GM21529 (cell line): ENCODE measurements around the gene ZBTB20.
A peak's percentile ranks its signal among the peaks of the same experiment; 100 is the strongest.
"Not testable (repeated sequence)": the region's sequence is repeated elsewhere in the genome, so short reads cannot be mapped to it uniquely, and the experiment has no call there.

ENCODE experiments used
- ATAC-seq: cut with Tn5 transposase; IDR thresholded peaks from one replicate; pipeline ENCODE4 v1.9.1; 2021; ENCODE audit not compliant: unreplicated experiment

The ZBTB20 gene

DNA sequence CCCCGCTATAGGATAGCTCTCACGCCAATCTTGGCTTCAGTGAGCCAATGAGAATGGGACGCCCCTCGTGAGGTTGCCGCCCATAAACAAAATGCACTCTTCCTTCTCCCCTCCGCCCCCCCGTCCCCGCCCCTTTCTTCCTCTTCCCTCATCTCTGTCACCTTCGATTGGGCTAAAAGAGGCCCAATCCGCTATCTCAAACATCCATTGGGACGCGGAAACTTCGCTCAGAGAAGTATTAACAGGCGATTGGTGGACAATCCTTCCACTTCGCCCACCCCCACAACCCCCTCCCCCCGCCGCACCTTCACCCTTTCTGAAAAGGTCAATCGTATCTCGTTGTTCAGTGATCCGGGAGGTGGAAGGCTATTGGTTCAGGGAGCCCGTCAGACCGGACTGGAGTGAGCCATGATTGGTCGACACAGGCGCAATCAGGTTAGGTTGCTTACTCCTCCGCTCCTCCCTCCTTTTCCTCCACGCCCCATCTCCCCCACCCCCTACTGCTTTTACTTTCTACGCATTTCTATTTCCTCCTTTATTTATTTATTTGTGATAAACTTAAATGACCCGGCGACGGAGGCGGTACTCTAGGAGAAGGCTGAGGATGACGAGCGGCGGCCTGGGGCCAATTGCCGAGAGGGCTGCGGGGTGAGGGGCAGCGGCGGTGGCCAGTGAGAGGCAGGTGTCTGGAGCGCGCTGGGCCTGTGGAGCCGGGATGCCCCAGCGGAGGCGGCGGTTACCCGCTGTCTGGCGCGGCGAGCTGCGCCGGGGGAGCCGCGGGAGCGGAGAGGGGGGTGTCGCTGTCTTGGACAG is 447 bp upstream of the ZBTB20 start:
- peak; percentile 79 for ATAC-seq

DNA sequence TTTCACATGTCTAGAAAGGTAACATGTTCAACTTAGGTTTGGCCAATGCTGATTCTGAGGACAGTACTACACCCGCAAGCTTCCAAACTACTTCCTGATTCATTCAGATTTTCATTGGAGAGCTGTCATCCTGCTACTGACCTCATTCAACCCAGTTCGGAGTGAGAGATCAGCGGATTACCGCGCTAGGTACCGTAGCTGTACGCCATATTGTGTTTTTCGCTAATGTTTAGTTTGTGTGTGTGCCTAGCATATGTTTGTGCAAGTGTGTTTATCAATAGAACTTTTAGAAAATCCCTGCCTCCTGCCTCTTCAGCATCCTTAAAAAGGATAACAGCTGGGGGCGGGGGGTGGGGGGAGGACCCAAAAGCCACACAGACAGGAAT is 1.1 kb downstream of the ZBTB20 start:
- no peak for ATAC-seq

DNA sequence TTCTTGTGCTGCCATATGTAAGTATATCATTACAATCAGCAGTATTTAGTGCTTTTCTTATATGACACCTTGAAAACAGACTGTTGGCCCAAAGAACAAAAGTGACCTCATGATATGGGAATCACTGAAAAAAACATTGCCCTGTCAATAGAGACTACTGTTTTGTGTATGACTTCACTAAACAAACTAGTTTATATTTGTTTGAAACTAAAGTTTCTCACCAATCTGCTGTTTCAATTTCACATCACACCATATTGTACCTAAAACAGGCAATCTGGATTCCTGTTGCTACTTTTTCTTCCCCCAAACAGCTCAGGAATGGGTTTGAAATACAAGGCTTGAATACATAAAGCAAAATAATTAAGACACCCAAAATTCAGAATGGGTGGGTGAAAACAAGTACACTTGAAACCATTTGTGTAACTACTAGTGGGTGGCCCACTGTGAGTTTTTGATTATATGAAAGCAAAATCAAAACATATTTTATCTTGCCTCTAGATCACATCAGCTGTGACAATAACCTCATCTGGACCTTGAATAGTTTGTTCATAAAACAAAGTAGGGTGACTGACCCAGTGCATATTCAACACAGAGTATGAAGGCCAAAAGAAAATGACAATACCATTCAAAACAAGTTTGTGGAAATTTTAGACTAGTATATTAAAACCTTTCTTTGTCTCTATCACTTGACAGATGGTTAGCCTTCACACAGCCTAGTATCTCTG is 5.9 kb downstream of the ZBTB20 start:
- peak; percentile 61 for ATAC-seq

DNA sequence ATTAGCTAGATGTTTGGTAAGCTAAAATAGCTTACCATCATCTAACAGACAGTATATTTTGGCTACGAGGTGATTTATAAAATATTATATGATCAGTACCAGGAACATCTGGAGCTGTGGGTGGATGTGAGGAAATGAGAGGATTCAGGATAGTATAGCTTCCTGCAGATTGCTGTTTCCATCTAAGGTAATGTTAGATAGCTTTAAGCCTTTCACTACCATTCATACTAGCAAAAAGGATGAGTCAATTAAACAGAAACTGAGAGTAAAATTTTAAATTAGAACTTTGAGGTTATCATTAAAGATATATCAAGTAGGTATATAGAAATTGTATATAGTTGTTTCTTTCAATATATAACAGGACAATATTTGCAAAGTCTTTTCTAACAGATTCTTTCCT is 8.0 kb downstream of the ZBTB20 start:
- ATAC-seq: no peak

DNA sequence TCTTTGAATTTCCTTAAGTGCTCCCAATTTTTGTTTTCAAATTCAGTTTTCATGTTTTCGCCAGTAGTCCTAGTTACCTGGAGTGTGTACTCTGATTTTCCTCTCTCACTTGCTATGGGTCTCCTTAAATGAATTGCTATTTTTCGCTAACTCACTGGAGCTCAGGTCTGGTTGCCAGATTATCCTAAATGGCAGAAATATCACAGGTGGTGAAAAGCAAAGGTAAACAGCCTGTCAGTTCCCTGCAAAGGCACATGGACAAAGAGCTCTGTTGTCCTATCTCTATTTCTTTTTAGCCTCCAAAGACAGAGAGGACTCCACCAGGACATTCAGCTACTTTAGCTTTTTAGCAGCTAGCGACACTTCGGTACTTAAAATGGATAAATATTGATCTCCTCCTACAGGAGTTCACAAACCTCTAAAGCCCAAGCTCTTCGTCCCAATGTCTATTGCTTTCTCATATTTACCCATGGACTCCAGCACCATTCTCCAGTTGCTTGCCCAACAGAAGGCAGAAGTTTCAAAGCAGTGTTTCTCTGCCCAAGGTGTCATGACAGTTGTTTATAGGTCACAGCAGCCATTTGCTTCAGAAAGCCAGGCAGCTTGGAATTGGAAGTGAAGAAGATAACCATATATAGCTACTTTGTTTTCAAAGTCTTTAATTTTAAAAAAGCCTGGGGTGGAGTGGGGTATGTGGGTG is 12.3 kb downstream of the ZBTB20 start:
- ATAC-seq: no peak

DNA sequence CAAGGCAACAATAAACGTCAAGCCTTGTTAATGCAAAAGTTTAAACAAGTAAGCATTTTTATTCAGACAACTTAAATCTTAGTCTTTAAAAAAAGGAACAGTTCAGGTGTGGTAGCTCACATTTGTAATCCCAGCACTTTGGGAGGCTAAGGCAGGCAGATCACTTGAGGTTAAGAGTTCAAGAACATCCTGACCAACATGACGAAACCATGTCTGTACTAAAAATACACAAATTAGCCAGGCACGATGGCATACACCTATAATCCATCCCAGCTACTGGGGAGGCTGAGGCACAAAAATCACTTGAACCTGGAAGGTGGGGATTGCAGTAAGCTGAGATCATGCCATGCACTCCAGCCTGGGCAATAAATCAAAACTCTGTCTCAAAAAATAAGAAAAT is 19.9 kb downstream of the ZBTB20 start:
- no peak for ATAC-seq

DNA sequence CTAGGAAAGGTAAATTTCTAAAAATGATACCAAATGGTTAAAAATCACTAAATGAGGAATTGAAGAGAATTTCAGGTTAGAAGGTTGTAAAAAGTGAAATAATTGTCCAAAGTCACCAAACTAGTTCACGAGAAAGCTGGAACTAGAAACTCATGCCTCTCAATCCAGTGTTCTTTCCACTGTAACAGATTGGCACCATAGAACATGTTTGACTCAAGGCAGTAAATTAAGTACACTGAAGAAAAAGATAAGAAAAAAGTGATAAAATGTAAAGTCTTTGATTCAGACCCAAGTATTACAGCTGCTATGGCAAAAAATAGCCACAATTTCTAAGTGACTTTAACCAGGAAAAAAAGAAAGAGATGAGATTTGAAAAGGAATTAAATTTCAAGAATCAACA is 26.5 kb downstream of the ZBTB20 start:
- no peak for ATAC-seq

DNA sequence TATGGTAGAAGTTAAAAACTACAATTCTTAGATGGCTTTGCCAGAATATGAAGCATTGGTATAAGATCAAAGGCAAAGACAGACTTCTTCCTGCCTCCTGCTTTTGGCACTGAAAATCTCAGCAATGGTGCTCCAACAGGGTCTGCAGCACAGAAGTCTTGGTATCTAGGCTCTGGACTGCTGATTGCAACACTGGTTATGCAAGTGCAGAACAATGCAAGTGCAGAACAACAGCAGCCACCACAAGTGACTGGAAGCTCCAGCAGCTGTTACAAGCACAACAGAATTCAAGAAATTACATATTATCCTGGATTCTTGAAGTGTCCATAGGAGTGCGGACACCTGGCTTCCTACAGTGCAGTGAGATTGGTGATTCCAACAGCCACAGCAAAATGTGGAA is 33.7 kb downstream of the ZBTB20 start:
- no peak for ATAC-seq

DNA sequence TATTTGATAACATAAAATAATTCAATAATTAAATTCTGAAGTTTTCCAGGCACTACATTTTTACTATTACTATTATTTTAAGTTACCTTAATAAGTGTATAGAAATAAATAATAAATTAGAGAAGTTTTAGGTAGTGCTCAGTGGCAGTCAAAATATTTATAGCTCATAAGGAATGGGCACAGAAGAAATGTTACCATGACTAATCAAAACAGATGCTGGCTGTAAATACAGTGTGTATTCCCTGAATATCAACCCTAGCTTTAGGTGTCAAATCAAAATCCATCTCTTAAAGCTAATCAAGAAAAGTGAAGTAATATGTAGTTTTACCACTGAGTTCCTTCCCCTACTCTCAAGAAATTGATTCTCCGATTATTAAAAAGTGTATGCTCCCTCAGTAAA is 35.5 kb downstream of the ZBTB20 start:
- no peak for ATAC-seq

DNA sequence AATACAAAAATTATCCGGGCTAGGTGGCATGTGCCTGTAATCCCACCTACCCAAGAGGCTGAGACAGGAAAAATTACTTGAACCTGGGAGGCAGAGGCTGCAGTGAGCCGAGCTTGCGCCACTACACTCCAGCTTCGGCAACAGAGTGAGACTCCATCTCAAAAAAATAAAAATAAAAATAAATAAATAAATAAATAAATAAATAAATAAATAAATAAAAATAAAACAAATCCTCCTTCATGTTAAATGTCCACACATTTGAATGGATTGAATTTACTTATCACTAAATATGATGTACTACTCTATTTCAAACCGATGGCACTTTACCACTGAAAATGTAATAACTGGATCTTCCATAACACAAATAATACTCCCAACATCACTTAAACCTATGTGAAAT is 36.3 kb downstream of the ZBTB20 start:
- no peak for ATAC-seq

DNA sequence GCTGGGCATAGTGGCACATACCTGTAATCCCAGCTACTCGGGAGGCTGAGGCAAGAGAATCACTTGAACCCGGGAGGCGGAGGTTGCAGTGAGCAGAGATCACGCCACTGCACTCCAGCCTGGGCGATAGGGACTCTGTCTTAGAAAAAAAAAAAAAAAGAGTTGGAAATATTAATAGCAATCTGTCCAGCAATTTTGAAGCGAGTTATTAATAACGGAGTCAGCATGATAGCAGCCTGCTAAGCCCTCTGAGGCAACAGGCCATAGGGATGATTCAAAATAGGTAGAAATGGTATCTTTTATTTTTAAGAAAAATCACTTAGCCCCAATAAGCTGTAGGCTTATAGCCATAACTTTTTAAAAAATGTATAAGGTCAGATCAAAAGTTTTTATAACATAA is 37.0 kb downstream of the ZBTB20 start:
- ATAC-seq: not testable (repeated sequence)

DNA sequence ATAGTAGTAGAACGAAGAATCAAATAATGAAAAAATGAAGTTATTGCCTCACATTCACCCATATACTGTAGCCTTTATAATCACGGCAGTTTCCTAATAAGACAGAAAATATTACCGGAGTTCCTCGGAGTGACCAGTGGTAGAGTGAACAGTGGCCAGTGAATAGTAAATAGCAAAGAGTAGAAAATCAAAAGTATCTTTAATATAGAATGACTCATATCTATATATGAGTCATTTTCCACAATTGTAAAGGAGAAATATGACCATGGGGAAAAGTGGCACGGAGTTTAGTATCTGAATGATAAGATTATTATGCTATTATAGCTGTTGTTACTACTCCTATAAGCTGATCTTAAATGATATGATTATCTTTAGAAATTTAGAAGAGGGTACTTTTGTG is 38.5 kb downstream of the ZBTB20 start:
- ATAC-seq: no peak

DNA sequence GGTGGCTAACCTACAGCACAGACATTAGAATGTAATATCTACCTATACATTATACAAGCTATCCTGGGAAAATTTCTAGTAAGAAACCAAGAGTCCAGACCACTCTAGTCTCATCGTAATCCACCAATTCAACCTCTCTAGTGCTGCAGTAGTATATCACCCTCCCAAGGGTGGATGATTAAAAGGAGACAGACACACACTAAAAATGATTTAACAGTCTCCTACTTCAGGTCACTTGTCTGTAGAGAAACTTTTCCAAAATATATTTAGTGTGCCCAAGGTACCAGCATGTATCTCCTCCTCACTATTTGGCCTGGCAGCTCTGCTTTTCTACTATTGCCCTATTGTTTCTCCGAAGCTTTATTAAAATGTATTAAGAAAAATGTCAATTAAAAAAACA is 45.0 kb downstream of the ZBTB20 start:
- no peak for ATAC-seq

DNA sequence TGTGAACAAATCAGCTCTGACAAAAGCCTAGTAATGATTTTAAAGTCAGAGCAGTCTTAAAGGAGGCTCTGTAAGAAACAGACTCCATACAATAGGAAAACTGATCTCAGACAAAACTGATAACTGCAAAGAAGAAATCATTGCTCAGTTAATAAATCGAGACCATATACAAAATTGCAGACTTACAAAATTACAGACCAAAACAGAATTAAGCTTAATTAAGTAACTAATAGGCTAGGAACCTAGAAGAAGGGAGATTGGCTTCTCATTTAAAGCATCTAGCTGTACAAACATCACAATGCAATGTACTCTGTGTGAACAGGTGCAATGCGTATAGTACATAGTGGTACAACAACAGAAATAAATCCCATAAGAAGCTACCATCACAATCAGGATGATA is 46.3 kb downstream of the ZBTB20 start:
- peak; percentile 4 for ATAC-seq

DNA sequence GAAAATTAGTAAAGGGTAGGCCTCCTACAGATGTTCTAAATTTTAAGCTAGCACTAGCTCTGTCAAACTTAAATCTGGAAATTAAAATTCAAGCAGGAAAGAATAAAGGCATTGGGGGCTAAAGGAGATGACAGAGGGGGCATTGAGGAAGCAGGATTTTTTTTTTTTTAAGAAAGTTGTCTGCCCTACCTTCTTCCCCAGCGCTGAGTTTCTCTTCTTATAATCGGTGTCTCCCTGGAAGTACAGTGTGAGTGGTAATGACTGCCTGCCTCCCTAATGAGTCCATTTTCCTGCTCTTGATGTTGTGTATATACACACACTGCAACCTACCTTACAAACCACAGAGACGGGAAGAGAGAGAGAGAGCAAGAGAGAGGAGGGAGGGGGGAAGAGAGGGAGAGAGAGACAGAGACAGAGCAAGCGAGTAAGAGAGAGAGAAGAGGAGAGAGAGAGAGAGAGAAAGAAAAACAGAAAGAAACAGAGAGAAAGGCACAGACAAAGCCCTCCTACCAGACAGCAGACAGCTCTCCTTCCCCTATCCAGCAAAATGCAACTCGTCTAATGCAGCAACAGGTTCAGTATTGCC is 47.0 kb downstream of the ZBTB20 start:
- peak; percentile 80 for ATAC-seq

DNA sequence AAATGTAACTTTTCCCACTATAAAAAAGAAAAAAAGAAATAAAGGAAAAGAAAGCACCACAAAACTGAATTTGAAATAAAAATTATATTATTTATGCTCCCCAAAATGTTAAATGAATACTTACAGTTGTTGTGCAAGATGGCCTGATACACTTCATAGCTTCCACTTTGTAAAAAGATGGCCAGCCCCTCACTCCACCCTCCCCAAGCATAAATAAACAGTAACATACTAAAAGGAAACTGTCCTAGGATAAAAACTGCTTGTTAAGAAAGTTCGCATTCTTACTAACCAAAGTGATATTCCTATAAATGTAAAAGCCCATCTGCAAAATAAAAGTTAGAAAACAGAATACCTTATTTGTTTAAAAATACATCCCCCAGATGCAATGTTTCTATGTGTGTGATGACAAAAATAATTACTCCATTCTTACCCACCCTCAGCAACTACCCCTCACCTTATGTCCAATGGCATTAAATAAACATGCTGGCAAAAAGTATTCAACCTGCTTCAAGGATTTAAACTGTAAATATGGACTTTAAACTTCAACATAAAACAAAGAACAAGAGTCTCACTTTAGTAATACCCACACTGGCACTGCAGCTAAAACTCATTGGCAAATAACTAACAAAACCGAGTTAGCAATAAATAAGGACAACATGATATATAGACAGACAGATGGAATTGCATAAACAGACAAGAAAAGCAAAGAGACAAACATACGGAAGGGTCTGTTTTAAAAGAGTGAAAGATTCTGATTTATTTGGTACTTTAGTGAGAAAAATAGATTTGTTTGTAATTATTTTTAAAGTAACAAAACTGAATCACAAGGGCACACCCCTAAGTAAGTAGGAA is 47.7 kb downstream of the ZBTB20 start:
- ATAC-seq: no peak

DNA sequence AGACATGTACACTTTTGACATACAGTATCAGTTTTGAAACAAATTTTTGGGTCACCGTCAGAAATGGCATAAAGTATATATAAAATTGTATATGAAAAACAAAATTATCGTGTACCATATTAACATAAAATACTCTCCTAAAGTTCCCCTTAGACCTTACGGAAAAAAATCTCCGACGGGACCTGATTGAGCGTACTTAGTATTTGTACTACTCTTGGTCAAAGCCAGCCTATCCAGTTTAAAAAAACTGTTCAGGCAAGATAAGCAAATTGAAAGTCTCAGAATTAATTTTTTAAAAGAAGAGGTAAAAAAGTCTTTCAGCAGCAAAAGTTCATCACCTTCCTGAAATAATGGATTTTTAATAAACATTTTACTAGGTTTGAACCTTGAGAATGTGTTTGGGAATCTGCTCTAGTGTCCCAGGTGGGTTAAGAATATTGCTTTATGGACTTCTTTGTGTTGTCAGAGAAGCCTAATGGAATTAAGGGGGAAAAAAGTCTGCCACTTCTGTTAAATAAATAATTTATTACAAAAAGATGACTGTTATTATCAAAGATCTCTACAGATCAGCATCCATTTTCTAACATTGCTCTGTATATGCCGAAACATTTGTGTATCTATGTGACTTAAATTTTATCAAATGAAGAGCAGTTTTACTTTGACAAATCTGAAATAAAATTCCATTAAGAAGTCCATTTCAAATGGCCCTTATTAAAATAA is 48.6 kb downstream of the ZBTB20 start:
- ATAC-seq: no peak

DNA sequence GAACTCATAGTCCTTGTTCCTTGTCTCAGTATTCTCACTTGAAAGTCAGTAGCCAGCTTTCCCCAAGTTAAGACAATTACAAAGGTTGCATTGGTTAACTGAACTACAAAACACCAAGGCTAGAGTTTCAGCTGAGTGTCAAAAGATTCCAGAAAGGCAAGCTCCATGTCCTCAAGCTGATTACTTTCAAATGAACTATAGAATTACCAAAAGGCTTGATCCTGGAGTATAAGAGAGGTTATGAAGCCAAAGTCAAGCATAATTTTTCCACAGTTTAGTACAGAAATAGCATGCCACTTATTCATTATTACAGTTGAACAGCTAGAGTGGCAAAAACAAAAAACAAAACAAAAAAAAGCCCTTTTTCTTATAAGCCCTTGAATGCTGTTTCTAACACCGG is 51.9 kb downstream of the ZBTB20 start:
- no peak for ATAC-seq

DNA sequence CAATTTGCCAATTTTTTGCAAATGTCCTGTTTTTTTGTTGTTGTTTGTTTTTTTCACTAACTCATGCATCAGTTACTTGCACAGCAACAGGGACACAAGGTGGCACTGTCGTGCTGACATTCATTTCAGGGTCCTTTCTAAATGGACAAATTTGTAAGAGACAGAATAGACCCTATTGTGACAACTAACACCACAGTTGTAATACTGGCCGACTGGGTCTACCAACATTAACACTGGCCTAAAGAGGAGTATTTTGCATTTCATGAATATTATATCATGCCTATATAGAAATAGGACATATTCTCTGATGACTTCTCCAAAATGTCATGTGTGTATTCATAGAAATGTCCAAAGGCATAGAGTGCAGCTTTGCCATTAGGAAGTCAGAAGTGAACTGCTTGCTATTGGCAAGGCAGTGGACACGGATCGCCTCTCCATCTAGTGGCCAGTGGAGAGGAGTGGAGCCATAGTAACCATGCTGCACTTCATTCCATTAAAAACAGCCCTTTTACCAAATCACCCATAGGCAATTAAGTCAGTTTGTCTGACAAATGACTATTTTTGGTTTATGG is 54.8 kb downstream of the ZBTB20 start:
- peak; percentile 75 for ATAC-seq

DNA sequence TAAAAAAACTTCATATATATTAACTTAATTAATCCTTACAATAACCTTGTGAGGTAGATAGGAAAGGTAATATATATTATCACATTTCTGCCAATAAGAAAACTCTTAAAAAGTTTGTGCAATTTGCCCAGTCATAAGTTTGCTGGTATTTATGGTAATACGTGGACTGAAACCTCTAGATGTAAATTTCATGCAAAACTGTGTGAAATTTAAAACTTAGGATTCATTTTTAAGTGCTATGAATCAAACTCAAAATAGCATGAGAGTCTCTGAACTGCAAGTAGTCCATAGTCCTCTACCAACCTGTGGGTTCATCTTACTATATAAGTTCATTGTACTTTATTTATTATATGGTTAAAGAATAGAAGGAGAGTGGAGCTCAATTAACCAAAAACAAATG is 56.4 kb downstream of the ZBTB20 start:
- no peak for ATAC-seq
